GM18870 (cell line): Measurements from ENCODE around the gene STX2.
A peak's percentile ranks its signal among the peaks of the same experiment; 100 is the strongest.
"Not testable (repeated sequence)": the region's sequence is repeated elsewhere in the genome, so short reads cannot be mapped to it uniquely, and the experiment has no call there.

Experiments
- ATAC-seq: cut with Tn5 transposase; IDR thresholded peaks from one replicate; pipeline ENCODE4 v1.9.1; 2021; ENCODE audit warnings: moderate library complexity; ENCODE audit not compliant: unreplicated experiment

The STX2 gene

DNA sequence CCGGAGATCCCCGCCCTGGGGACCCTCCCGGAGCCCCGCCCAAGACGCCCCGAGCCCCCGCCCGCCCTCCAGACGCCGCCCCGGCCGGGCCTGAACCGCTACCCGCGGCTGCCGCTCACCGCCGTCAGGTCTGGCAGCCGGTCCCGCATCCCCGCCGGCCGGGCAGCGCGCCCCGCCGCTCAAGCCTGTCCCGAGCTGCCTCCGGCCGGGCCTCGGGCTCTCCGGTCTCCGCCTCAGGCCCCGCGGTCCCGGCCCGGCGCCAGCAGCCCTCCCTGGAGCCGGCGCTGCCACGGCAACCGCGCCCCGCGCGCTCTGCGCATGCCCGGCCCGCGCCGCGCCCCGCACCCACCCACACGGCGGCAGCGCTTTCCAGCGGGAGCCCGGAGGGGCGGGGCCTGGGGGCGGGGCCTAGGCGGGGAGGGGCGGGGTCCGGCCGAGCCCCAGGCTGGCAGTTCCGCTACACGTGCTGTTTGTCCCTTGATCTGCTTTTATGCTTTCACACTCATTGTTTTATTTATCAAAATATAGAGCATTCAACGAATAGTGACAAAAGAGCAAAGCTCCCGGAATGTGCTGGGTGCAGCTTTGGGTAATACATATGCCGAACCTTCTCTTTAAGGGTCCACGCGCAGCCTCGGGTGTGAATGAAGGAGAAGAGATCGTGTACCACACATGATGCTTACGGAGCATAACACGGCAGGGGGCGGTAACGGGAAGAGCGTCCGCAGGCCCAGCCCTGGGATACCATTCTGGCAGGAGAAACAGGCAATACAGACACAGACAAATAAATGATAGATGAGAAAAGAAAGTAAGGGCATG lies at the start of gene STX2:
TSS of gene STX2 (minus strand) at position 300 of the 819 bp plus-strand sequence. CDS start at position 149, 151 bp downstream.
- ATAC-seq, result peak; percentile 72

DNA sequence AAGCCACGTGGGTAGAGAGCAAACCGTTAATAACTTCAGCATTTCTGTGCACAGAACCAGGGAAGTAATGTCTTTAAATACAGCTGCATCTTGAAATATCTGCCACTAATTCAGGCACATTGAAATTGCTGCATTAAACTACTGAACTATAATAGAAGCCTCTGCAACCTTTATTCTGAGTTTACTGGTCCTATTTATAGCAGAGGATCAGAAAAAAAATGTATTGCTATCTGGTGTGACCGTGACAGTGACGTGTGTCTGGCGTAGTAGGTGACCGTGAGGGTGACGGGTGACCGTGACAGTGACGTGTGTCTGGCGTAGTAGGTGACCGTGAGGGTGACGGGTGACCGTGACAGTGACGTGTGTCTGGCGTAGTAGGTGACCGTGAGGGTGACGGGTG lies 48.1 kb upstream of the STX2 start:
- not testable (repeated sequence) for ATAC-seq

- ATAC-seq, result no peak
These were observed 42.5 kb upstream of the STX2 start for GRCh38 chr12:130881548-130881947.

- ATAC-seq, result no peak
These were observed 42.0 kb upstream of the STX2 start for GRCh38 chr12:130881046-130881445.

DNA sequence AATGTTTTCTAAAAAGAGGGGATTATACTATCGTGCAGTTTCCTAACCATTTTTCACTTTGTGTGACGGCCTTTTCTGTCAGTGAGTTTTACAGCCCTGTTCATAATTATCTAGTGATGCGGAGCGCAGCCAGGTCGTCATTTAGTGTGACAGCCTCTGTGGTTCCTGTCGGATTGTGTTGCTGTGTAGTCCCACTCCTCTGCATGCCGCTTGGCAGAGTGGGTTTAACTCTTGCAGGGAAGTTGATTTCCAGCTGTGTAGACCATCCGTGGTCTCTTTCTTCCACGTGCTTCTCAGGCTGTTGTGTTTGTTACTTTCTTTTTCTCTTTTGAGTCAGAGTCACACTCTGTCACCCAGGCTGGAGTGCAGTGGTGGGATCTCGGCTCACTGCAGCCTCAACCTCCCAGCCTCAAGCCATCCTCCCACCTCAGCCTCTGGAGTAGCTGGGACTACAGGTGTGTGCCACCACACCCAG lies 41.4 kb upstream of the STX2 start:
- ATAC-seq, result peak; percentile 73

DNA sequence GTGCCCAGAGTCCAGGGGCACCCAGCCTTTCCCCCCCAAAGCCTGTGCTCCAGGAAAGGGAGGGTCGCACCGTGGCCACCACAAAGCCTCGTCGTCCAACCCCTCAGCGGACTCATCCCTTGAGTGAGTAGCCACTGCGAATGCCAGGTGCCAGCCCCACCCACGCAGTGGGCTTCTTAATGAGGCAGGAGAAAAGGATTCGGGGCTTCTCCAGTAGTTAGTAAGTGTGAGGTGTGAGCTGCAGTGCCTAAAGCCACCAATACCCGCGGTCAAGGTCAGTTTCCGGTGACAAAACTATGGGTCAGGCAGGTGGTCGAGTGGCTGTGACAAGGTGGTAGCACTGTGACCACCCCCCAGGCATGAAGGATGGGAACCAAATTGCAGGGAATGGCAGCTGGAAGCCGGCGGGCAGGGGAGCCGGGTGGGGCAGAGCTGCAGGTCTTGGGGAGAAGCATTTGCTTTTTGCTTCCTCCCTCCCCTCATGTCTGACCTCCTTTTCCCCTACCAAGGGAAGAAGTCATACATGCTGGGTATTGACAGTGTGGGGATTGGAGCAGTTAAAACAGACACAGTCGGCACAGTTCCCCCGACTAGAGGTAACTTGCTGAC lies 40.8 kb upstream of the STX2 start:
- ATAC-seq, result no peak

DNA sequence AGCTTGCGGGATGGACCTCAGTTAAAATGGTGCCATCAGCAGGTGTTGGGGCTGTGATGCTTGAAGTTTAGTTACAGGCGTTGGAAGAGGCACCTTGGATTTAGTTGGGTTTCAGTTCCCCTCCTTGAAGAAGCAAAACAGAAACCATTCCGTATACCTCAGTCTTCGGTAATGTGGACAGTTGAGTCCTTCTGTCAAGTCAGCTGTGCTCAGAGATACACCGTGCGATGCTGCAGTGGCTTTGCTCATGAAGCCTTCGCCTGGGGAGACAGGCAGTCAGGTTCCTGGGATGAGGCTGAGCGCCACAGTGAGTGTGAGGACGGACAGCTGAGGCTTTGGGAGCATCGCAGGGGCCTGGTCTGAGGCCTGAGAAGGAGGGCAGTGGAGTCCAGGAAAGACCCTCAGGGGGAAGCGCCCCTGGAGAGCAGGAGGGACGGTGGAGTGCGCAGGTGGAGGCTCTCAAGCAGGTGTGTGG lies 40.2 kb upstream of the STX2 start:
- ATAC-seq, result peak; percentile 71

GRCh38 chr12:130878193-130879185 lies 39.4 kb upstream of the STX2 start:
- ATAC-seq, result no peak

- ATAC-seq, result no peak
These were observed 38.3 kb upstream of the STX2 start for GRCh38 chr12:130877333-130877732.

DNA sequence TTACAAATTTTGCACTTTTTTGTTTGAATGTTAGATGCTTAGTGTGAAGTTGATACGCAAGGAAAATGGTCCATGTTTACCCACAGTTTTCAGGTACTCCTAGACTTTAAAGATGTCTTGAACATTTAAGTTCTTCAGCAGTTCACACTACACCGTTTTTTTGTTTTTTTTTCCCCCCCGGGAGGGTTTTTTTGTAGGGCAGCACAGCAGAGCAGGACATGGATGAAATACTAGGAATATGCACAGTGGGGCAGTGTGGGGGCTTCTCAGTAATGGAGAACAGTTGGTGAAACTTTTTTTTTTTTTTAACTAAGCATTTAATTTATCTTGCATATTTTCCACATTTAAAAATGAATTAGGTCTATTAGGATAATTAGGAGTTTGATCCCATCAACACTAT lies 37.7 kb upstream of the STX2 start:
- ATAC-seq, result no peak

GRCh38 chr12:130876297-130876696 lies 37.2 kb upstream of the STX2 start:
- ATAC-seq, result no peak

DNA sequence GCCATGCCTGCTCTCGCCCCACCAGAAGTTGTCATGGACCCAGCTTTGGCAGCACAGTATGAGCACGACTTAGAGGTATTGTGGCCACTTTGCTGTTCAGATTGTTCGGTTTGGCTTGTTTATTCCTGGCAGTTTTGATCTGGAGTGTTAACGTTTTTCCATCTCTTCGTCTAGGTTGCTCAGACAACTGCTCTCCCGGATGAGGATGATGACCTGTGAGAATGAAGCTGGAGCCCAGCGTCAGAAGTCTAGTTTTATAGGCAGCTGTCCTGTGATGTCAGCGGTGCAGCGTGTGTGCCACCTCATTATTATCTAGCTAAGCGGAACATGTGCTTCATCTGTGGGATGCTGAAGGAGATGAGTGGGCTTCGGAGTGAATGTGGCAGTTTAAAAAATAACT lies 36.7 kb upstream of the STX2 start:
- not testable (repeated sequence) for ATAC-seq

DNA sequence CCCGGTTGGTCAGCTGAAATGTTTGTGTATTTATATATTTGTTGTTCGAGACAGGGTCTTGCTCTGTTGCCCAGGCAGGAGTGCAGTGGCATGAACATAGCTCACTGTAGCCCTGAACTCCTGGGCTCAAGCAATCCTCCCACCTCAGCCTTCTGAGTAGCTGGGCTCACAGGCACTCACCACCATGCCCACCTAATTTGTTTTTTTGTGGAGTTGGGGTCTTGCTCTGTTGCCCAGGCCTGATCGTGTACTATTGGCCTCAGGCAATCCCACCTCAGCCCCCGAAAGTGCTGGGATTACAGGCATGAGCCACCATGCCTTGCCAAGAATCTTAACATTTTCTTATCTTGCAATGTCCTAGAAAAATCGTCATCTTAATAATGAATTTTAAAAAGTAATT lies 36.1 kb upstream of the STX2 start:
- ATAC-seq, result no peak

GRCh38 chr12:130874696-130875095 lies 35.6 kb upstream of the STX2 start:
- ATAC-seq, result no peak

DNA sequence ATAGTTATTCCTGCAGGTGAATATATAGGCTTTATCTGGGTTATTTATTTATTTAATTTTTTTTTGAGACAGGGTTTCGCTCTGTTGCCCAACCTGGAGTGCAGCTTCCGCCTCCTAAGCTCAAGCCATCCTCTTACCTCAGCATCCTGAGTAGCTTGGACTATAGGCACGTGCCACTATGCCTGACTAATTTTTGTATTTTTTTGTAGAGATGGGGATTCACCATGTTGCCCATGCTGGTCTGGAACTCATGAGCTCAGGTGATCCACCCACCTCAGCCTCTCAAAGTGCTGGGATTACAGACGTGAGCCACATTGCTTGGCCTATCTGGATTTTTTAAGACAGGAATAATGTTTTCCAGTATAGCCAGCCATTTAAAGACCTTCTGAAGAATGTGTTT lies 34.8 kb upstream of the STX2 start:
- peak; percentile 47 for ATAC-seq

- ATAC-seq, result no peak
These were observed 34.2 kb upstream of the STX2 start for GRCh38 chr12:130873106-130873795.

DNA sequence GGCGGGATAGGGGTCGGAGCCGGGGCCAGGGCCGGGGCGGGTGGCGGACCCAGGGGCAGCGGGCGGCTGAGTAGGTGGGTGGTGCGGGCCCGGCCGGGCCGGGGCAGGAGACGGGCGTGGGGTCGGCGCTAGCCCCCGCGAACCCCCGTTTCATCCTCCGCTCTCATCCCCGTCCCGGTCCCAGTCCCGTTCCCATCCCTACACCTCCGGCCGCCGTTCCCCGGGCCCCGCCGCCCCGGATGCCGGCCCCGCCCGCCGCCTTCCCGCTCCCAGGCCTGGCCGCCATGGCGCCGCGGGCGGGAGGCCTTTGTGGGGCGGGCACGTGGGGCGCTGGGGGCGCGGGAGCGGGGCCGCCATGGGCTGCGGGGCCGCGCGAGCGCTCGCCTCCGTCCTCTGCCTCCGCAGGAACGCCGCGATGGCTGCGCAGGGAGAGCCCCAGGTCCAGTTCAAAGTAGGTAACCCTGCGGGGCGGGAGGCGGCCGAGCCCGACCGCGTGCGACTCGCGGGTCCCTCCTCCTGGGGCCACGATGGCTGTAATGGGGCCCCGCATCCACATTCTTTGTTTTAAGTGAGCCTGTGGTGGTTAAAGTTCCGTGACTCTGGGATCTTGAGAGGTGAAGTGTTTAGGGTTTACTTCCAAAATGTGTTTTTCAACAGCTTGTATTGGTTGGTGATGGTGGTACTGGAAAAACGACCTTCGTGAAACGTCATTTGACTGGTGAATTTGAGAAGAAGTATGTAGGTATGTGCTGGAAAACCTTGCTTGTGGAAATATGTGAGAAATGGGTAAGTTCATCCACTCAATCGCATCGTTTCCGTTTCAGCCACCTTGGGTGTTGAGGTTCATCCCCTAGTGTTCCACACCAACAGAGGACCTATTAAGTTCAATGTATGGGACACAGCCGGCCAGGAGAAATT lies 33.4 kb upstream of the STX2 start:
- ATAC-seq, result peak; percentile 12

DNA sequence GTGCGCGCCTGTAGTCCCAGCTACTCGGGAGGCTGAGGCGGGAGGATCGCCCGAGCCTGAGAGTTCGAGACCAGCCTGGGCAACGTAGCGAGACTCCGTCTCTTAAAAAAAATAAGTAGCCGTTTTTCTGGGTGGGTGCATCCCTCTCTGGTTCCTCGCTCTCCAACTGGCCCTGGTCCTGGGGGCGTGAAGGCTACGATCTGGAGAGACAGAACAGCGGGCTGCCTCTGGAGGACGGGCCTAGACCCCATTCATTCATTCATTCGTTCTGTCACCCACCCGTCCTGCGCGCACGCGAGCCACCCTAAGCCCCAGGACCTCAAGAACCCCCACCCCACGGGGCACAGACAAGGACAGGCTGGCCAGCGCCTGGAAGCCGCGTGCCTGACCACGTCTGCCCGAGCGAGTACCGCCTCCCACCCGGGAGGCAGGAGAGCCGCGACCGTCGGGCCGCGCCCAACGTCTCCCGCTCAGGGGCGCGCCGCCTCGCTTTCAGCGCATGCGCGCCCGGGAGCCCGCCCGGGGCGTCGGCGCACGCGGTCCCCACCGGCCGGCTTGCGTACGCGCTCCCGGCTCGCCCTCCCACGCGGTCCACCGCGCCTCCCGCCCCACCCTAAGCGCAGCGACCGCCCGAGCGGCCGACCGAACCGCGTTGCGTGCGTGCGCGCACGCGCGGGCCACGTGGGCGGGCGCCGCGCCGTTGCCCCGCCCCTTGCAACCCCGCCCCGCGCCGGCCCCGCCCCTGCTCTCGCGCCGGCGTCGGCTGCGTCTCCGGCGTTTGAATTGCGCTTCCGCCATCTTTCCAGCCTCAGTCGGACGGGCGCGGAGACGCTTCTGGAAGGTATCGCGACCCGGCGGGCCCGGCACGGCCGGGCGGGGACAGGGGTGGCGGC lies 32.5 kb upstream of the STX2 start, which contains the start of gene RAN:
TSS of gene RAN (plus strand) at position 781 of the 893 bp plus-strand sequence. CDS start 528 bp downstream, outside the sequence.
- ATAC-seq, result peak; percentile 30
